GM23248 (cell line): ENCODE data around the gene PCDH1.

ENCODE experiments used
- EZH2 ChIP-seq: fragments of 200-600 bp; sonication (generic); IDR thresholded peaks from 2 replicates; pipeline ENCODE4 v1.6.1; 2018; ENCODE audit warnings: antibody characterized with exemption, mild to moderate bottlenecking; ENCODE audit not compliant: insufficient read depth, poor library complexity, severe bottlenecking
- EZH2phosphoT487 ChIP-seq: fragments of 200-600 bp; sonication (generic); IDR thresholded peaks from 2 replicates; pipeline ENCODE4 v1.6.1; 2018; ENCODE audit warnings: antibody characterized with exemption, moderate library complexity, mild to moderate bottlenecking, low read depth; ENCODE audit not compliant: insufficient read depth

- TF ChIP-seq EZH2: no peak
- no peak for TF ChIP-seq EZH2phosphoT487
Observed at GRCh38 chr5:141914797-141915196, 36.6 kb upstream of the PCDH1 start.
